Measurements from ENCODE around the gene FLOT1. TPM values are rescaled to one million over a fixed set of nuclear protein-coding genes. Genes with fewer than 3 reads are reported as not detected.
A peak's percentile ranks its signal among the peaks of the same experiment; 100 is the strongest.

FLOT1 gene
- total RNA-seq, 4 donors from 2014 or later = 46.7 to 88.8 (median 64.4) TPM

DNA sequence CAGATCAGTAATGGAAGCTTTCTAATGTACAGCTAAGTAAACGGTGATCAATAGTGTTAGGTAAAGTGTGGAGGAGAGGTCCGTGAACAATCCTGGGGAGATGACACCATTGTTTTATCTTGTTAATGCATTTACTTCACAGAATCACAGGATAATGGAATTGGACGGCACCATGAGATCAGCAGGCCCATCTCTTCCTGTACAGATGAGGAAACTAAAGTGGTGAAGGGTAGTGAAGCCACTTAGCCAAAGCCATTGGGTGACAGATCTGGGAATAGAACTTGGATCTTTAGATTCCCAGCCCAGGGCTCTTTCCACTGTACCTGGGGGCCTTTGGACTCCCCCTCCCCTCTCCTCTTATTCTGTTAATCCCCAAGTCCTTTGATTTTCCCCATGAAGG is 28.1 kb upstream of the FLOT1 start:
- H3K4me1 ChIP-seq = peaks cover 0 to 21% (median 17%) of the 10 kb centered on the region in 3 donors
- H3K9me3 ChIP-seq = no peaks in the 10 kb centered on the region
- no peaks in the 10 kb centered on the region for H3K27me3 ChIP-seq
- 81 to 90% methylated on average over 3 of the region's 3 CpGs for WGBS, 2 donors
- no peak overlapping the region for H3K4me3 ChIP-seq
- H3K36me3 ChIP-seq = no peaks in the 10 kb centered on the region
- H3K27ac ChIP-seq = no peak overlapping the region
- intact Hi-C loops (cut with DNase I) = no loop called here
- no peak for DNase-seq
- TF ChIP-seq, protein P1, sequence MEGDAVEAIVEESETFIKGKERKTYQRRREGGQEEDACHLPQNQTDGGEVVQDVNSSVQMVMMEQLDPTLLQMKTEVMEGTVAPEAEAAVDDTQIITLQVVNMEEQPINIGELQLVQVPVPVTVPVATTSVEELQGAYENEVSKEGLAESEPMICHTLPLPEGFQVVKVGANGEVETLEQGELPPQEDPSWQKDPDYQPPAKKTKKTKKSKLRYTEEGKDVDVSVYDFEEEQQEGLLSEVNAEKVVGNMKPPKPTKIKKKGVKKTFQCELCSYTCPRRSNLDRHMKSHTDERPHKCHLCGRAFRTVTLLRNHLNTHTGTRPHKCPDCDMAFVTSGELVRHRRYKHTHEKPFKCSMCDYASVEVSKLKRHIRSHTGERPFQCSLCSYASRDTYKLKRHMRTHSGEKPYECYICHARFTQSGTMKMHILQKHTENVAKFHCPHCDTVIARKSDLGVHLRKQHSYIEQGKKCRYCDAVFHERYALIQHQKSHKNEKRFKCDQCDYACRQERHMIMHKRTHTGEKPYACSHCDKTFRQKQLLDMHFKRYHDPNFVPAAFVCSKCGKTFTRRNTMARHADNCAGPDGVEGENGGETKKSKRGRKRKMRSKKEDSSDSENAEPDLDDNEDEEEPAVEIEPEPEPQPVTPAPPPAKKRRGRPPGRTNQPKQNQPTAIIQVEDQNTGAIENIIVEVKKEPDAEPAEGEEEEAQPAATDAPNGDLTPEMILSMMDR (IDR thresholded peaks at IDR 0.05) = no peak
- TF ChIP-seq POLR2A (IDR thresholded peaks at IDR 0.05) = no peak

DNA sequence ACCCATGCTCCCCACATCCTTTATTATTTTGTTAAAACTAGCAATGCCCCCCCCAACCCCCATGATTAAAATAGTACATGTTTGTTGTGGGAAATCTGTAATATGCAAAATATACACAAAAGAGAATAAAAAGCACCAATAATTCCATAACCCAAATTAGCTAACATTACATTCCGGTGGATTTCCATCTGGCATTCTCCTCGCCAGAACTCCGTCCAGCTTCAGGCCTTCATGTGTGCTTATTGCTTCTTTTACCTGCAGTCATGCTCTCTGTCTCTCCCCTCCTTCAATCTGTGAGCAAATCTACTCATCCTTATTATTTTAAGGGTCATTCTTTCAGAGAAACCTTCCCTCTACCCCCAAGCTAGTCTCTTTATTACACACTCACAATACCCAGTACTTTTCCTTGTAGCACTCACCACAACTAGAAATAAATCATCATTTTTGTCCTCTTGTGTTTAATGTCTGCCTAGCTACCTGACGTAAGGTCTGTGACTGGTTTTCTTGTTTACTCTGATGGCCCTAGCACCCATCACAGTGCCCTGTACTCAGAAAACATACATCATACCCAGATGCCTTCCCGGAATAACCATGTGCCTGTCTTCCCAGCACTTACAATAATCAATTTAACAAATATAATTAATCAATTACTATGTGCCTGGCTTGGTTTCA is 27.5 kb upstream of the FLOT1 start:
- 49 to 52% methylated on average over 5 of the region's 5 CpGs for WGBS, 2 donors
- no peak overlapping the region for H3K4me3 ChIP-seq
- intact Hi-C loops (cut with DNase I) = no loop called here
- H3K9me3 ChIP-seq = no peaks in the 10 kb centered on the region
- DNase-seq = no peak
- TF ChIP-seq, protein P1 (IDR thresholded peaks at IDR 0.05) = no peak
- TF ChIP-seq POLR2A (IDR thresholded peaks at IDR 0.05) = no peak
- H3K36me3 ChIP-seq = no peaks in the 10 kb centered on the region
- peaks cover 0 to 21% (median 17%) of the 10 kb centered on the region in 3 donors for H3K4me1 ChIP-seq
- no peaks in the 10 kb centered on the region for H3K27me3 ChIP-seq
- peak overlapping the region in 3 of 4 donors; percentile 14 to 49 (median 28) for H3K27ac ChIP-seq

DNA sequence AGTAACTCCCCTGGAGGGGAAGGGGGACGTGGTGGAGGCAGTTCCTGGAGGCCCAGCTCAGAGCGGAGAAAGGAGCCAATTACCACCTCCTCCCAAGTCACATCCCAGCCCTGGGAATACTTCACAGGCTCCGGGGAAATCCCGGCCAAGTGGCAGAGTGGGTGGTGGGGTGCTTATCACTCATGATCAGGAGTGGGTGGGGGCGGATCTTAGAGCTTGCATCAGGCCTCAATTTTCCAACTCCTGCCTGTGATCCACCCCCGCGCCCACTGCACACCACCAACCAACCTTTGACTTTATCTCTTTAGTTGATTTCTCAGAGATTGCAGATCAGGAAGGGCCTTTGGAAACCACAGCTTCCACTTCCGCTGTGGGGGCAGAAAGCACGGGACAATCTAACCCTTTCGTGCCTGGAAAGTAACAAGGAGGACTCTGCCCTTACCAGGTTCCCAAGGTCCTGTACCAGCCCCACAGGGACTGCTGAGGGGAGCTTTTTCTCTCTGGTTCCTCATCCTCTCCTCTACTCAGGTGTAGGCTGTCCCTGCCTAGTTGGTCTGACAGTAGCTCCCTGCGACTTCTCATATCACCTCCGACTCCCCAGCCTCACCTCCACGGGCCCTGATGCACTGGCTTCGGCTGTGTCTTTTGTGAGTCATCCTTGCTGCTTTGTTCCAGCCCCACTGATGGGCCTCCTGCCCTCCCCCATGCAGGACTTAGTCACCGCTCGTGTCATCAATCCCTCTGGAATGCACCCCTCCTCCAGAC is 26.8 kb upstream of the FLOT1 start:
- H3K27me3 ChIP-seq = no peaks in the 10 kb centered on the region
- peaks cover 0 to 27% (median 21%) of the 10 kb centered on the region in 3 donors for H3K4me1 ChIP-seq
- no peak for TF ChIP-seq POLR2A (IDR thresholded peaks at IDR 0.05)
- TF ChIP-seq, protein P1 (IDR thresholded peaks at IDR 0.05) = no peak
- peak overlapping the region in 3 of 4 donors; percentile 14 to 49 (median 28) for H3K27ac ChIP-seq
- intact Hi-C loops (cut with DNase I) = no loop called here
- H3K4me3 ChIP-seq = no peak overlapping the region
- no peaks in the 10 kb centered on the region for H3K9me3 ChIP-seq
- WGBS, 2 donors = 12 to 23% methylated on average over 14 to 15 of the region's 16 CpGs
- no peak for DNase-seq
- H3K36me3 ChIP-seq = no peaks in the 10 kb centered on the region

DNA sequence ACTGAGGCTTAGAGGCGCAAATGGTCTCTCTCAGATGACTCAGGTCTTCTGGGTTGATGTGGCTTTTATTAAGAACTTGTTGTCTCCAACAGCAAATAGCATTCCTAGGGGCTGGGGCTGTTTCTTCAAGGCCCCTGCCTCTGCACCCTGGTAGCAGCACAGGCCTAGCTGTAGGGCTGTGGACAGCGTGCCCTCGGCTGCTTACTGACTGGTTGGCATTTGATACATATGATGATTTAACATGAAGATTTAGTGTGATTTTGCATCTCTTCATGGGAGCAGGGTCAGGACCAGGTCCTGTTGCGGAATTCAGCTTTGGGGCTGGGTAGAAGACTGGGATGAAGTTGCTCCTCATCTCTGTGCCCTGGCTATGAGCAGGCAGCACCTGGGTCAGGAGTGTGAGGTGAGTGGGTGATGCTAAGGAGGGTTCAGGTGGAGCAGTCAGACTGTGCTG is 26.2 kb upstream of the FLOT1 start:
- Histone ChIP-seq H3K9me3 (no peaks in the 10 kb centered on the region), H3K27ac (peak overlapping the region in 2 of 4 donors; percentile 14 to 49), H3K36me3 (no peaks in the 10 kb centered on the region), H3K27me3 (no peaks in the 10 kb centered on the region), H3K4me1 (peaks cover 0 to 34% (median 28%) of the 10 kb centered on the region in 3 donors), H3K4me3 (no peak overlapping the region)
- 84 to 96% methylated on average over 4 of the region's 4 CpGs for WGBS, 2 donors
- intact Hi-C loops (cut with DNase I) = no loop called here
- no peak for DNase-seq
- no peak for TF ChIP-seq POLR2A (IDR thresholded peaks at IDR 0.05)
- TF ChIP-seq, protein P1 (IDR thresholded peaks at IDR 0.05) = no peak

DNA sequence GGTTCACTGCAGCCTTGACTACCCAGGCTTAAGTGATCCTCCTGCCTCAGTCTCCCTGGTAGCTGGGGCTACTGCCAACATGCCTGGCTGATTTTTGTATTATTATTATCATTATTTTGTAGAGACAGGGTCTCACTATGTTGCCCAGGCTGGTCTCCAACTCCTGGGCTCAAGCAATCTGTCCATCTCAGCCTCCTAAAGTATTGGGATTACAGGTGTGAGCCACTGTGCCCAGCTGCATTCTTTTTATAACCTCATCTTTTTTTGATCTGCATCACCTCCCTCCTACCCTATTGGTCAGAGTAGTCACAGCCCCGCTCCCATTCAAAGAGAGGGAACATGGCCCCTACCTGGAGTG is 25.4 kb upstream of the FLOT1 start:
- Histone ChIP-seq H3K27ac (no peak overlapping the region), H3K36me3 (no peaks in the 10 kb centered on the region), H3K27me3 (no peaks in the 10 kb centered on the region), H3K4me1 (peaks cover 0 to 40% (median 29%) of the 10 kb centered on the region in 3 donors), H3K9me3 (no peaks in the 10 kb centered on the region), H3K4me3 (no peak overlapping the region)
- no peak for DNase-seq
- intact Hi-C loops (cut with DNase I) = no loop called here
- 90% methylated on average over 1 of the region's 1 CpG; no CpG with 5 or more reads in 1 of the 2 donors for WGBS, 2 donors
- TF ChIP-seq, protein P1 (IDR thresholded peaks at IDR 0.05) = no peak
- TF ChIP-seq POLR2A (IDR thresholded peaks at IDR 0.05) = no peak

All from esophagus squamous epithelium (tissue), 5 donors.